Osteoblast (primary cell): ENCODE measurements around the gene VAPB. TPM values are rescaled to one million over a fixed set of nuclear protein-coding genes. Genes with fewer than 3 reads are reported as not detected.

Experiments
- DNase-seq: peaks from one replicate; pipeline ENCODE4 v3.0.0; 2011; ENCODE audit warnings: low spot score, mixed read lengths; ENCODE audit not compliant: insufficient read length; ENCODE audit errors: missing footprints
- H2AFZ ChIP-seq: 2 replicates; pipeline ENCODE4 v1.6.0; 2011; ENCODE audit warnings: mild to moderate bottlenecking, low read length
- H3K27ac ChIP-seq: 2 replicates; pipeline ENCODE4 v1.5.1; 2011; ENCODE audit warnings: mild to moderate bottlenecking, low read depth, low read length, moderate library complexity
- H3K27me3 ChIP-seq: 2 replicates; pipeline ENCODE4 v1.6.0; 2012; ENCODE audit warnings: mild to moderate bottlenecking, control low read depth, inconsistent platforms, low read length, moderate library complexity; ENCODE audit not compliant: insufficient read depth
- H3K36me3 ChIP-seq: 2 replicates; pipeline ENCODE4 v1.5.1; 2011; ENCODE audit warnings: mild to moderate bottlenecking, low read length, control low read depth, moderate library complexity; ENCODE audit not compliant: insufficient read depth
- H3K4me1 ChIP-seq: 2 replicates; pipeline ENCODE4 v1.5.1; 2011; ENCODE audit warnings: mild to moderate bottlenecking, low read length, control low read depth, moderate library complexity; ENCODE audit not compliant: insufficient read depth
- H3K4me2 ChIP-seq: 2 replicates; pipeline ENCODE4 v1.6.0; 2011; ENCODE audit warnings: mild to moderate bottlenecking, low read length; ENCODE audit not compliant: insufficient read depth
- H3K4me3 ChIP-seq: fragments of 200-600 bp; sonication (generic); 3 replicates; pipeline ENCODE4 v1.5.1; 2012; ENCODE audit warnings: mild to moderate bottlenecking, low read length, inconsistent platforms; ENCODE audit not compliant: insufficient read depth
- H3K79me2 ChIP-seq: 2 replicates; pipeline ENCODE4 v1.6.0; 2012; ENCODE audit warnings: mild to moderate bottlenecking, low read length, control low read depth, inconsistent platforms; ENCODE audit not compliant: insufficient read depth
- H3K9me3 ChIP-seq: 2 replicates; pipeline ENCODE4 v1.5.1; 2011; ENCODE audit warnings: low read depth, low read length, control low read depth
- H4K20me1 ChIP-seq: 2 replicates; pipeline ENCODE4 v1.6.0; 2012; ENCODE audit warnings: mild to moderate bottlenecking, low read length, control low read depth; ENCODE audit not compliant: insufficient read depth
- total RNA-seq: library from RNA; depleted of rRNA; stranded (reverse); fragments of >200 nt; gene quantifications from 2 replicates; pipeline ENCODE4 v1.2.3, GENCODE V29; 2012
- TF ChIP-seq, protein P1 (sequence below): IDR thresholded peaks from 2 replicates; pipeline ENCODE4 v1.5.1; 2011; ENCODE audit warnings: mild to moderate bottlenecking, low read depth, low read length, moderate library complexity; ENCODE audit errors: extremely low read depth

Gene VAPB
- total RNA-seq, 1 donor, result 14.5 TPM

DNA sequence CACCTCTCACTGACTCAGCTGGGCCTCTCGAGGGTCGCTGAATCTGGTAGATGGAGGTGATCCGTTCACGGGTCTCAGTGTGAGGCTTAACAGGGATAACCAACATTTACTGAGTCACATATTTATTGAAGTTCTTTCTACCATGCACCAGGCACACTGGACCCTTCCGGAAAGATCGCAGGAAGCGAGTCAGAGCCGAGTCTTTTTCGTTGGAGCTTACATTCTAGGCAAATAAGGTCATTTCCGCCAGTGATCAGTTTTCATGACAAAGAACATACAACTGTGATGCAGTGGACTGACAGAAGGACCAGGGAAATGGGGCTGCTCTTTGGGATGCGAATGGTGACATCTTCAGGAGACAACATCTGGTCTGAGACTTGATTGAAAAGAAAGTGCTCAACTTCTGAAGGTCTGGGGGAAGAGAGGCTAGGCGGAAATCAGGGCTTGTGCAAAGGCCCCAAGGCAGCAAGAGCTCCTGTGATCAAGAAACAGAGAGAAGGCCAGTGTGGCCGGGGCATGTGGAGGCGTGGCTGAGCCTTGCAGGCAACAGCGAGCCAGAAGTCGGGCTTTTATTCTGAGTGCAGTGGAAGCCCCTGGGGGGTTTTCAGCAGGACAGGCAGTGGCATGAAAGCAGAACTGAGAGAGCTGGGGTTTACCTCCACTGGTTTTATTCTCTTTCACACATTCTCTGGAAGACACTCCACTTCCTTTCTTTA lies 69.5 kb downstream of the VAPB start:
- H3K79me2 ChIP-seq, result no peaks in the 10 kb centered on the region
- H3K4me3 ChIP-seq, result no peak overlapping the region
- H3K27ac ChIP-seq, result peak overlapping the region; percentile 61
- H2AFZ ChIP-seq, result no peak overlapping the region
- H3K36me3 ChIP-seq, result peaks cover 20% of the 10 kb centered on the region
- no peaks in the 10 kb centered on the region for H4K20me1 ChIP-seq
- no peaks in the 10 kb centered on the region for H3K27me3 ChIP-seq
- H3K9me3 ChIP-seq, result no peaks in the 10 kb centered on the region
- H3K4me1 ChIP-seq, result peaks cover 5% of the 10 kb centered on the region
- DNase-seq, result peak; percentile 59
- no peak overlapping the region for H3K4me2 ChIP-seq
- TF ChIP-seq, protein P1, sequence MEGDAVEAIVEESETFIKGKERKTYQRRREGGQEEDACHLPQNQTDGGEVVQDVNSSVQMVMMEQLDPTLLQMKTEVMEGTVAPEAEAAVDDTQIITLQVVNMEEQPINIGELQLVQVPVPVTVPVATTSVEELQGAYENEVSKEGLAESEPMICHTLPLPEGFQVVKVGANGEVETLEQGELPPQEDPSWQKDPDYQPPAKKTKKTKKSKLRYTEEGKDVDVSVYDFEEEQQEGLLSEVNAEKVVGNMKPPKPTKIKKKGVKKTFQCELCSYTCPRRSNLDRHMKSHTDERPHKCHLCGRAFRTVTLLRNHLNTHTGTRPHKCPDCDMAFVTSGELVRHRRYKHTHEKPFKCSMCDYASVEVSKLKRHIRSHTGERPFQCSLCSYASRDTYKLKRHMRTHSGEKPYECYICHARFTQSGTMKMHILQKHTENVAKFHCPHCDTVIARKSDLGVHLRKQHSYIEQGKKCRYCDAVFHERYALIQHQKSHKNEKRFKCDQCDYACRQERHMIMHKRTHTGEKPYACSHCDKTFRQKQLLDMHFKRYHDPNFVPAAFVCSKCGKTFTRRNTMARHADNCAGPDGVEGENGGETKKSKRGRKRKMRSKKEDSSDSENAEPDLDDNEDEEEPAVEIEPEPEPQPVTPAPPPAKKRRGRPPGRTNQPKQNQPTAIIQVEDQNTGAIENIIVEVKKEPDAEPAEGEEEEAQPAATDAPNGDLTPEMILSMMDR, result no peak

DNA sequence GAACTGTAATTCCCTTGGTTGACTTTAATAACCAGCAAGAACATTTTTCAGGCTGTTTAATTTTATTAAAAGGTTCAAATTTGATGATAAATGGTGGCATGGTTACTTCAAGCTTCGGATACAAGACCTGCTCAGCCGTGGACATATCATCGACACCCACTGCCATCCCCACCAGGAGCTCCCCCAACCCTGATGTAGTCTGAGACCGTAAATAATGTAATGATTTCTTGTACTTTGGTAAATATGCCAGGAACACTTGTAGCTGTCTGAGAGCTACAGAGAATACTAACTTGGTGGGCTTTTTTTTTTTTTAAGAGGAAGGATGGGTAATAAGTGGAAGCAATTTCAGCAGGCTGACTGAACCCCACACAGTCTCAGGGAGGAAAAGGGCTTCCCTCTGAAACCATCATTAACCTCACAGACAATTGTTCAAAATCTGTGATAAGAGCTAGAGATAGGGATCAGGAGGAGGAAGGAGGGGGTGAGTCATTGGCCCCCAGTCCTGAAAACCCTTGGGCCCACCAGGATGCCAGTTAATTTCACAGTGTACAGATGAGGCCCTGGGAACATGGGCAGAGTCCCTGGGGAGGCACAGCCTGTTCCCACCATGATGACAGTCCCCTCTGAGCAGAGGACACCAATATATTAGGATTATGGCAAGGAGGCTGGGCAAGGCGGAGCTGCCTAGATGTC lies 70.2 kb downstream of the VAPB start:
- Histone ChIP-seq H4K20me1 (no peaks in the 10 kb centered on the region), H3K79me2 (no peaks in the 10 kb centered on the region), H3K27me3 (no peaks in the 10 kb centered on the region), H3K27ac (no peak overlapping the region), H3K4me3 (no peak overlapping the region), H3K4me2 (no peak overlapping the region), H2AFZ (no peak overlapping the region), H3K9me3 (no peaks in the 10 kb centered on the region), H3K36me3 (peaks cover 20% of the 10 kb centered on the region), H3K4me1 (peaks cover 6% of the 10 kb centered on the region)
- no peak for DNase-seq
- TF ChIP-seq, protein P1, result no peak

DNA sequence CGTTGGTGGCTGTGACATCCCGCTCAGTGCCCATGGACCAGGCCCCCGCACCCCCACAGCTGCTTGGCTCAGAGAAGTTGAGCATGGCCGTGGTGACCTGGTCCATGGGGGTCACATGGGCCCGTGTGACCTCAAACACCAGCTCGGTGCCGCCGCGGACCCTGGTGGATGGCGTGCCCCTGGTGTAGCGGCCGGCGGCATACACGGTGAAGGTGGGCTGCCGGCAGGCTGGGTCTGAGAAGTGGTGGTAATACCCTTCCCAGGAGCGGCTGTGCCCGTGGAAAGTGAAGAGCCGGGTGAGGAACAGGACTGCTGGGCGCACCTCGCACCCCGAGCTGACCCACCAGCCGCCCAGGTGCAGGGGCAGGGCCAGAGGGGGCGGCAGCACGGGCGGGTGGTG lies 72.1 kb downstream of the VAPB start:
- H3K4me3 ChIP-seq, result no peak overlapping the region
- H3K4me2 ChIP-seq, result no peak overlapping the region
- TF ChIP-seq, protein P1, result no peak
- no peak for DNase-seq
- H3K9me3 ChIP-seq, result no peaks in the 10 kb centered on the region
- peaks cover 19% of the 10 kb centered on the region for H3K4me1 ChIP-seq
- no peak overlapping the region for H2AFZ ChIP-seq
- no peaks in the 10 kb centered on the region for H3K27me3 ChIP-seq
- H3K79me2 ChIP-seq, result no peaks in the 10 kb centered on the region
- peaks cover 20% of the 10 kb centered on the region for H3K36me3 ChIP-seq
- no peaks in the 10 kb centered on the region for H4K20me1 ChIP-seq
- no peak overlapping the region for H3K27ac ChIP-seq

DNA sequence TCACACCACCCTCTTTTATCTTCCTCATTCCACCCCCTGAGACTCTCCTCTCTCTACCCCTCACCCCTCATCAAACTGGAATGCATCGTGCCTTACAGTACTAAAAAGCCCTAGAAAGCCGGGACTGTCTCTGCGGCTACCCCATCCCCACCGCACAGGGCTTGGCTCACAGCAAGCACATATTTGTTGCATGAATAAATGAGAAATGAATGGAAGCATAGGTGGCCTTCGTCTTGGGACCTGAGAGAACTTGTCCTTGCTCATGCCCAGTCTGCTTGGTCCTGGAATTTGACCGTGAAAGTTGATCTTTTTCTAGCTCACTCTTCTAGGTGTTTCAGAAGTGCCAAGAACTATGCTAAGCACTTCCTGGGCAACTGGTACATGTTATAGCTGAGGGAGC lies 72.9 kb downstream of the VAPB start:
- Histone ChIP-seq H3K4me2 (no peak overlapping the region), H3K4me3 (no peak overlapping the region), H2AFZ (no peak overlapping the region), H4K20me1 (no peaks in the 10 kb centered on the region), H3K27ac (no peak overlapping the region), H3K27me3 (no peaks in the 10 kb centered on the region), H3K9me3 (no peaks in the 10 kb centered on the region), H3K79me2 (no peaks in the 10 kb centered on the region), H3K4me1 (peaks cover 19% of the 10 kb centered on the region), H3K36me3 (peaks cover 20% of the 10 kb centered on the region)
- peak; percentile 72 for DNase-seq
- TF ChIP-seq, protein P1, result no peak
